ENCODE results near the gene AP2B1.
"Not testable (repeated sequence)": the region's sequence is repeated elsewhere in the genome, so short reads cannot be mapped to it uniquely, and the experiment has no call there.

The AP2B1 gene

DNA sequence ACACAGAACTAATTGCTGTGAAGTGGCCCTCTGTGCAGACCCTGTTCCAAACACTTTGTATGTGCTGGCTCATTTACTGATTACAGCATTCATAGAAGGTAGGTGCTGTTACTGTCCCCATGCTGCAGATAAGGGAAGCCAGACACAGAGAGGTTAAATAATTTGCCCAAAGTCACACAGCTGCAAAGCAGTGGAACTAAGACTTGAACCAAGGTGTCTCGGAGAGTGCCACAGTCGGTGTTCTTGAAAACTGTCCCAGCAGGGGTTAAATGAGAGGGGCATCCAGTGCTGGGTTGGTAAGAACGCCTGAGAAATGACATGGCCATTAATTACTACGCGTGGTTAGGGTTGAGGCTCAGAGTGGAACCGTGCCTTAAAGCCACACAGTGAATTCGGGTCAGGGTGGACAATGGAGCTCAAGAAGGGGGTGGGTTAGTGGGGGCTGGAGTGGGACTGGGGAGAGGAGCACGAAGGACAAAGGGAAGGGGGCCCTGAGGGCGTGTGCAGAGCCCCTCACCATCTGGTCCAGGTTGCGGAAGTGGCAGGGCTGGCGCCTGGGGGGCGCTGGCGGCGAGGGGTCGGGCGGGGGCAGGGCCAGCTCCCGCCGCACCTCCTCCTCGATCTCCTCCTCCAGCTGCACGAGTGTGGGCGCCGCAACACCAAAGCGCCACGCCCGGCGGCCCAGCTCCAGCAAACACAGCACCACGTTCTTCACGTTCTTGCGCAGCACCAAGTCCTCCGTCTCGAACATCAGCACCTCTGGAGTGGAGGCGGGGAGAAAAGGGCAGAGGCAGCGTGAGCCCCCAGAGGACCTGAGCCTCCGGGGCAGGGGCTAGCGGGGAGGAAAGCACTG, 162.7 kb downstream of the AP2B1 start:
- Histone ChIP-seq H3K4me2 (ENCODE audit: low read length) (peak overlapping the region; percentile 73), H3K9me3 (ENCODE audit: insufficient read depth, low read length) (no peaks in the 10 kb centered on the region), H3K27me3 (ENCODE audit: low read depth, low read length) (peaks cover 23% of the 10 kb centered on the region), H3K27ac (ENCODE audit: low read length) (no peak overlapping the region), H3K4me1 (ENCODE audit: low read length) (peaks cover 13% of the 10 kb centered on the region; the same call in 1 of the 2 replicates), H3K36me3 (replicated peaks; ENCODE audit: low read depth, low read length) (no peaks in the 10 kb centered on the region), H4K20me1 (ENCODE audit: insufficient read depth, low read length) (no peaks in the 10 kb centered on the region), H3K4me3 (ENCODE audit: low read length) (peak overlapping the region; percentile 73), H2AFZ (ENCODE audit: low read depth, low read length) (peak overlapping the region; percentile 10; the same call in 1 of the 2 replicates), H3K9ac (ENCODE audit: low read length) (peak overlapping the region; percentile 19; the same call in 1 of the 2 replicates), H3K79me2 (ENCODE audit: low read length) (no peaks in the 10 kb centered on the region)
- no peak for TF ChIP-seq EZH2phosphoT487 (IDR thresholded peaks at IDR 0.05; ENCODE audit: low read depth)
- no peak for TF ChIP-seq CTCF (IDR thresholded peaks at IDR 0.05; ENCODE audit: low read depth, low read length)

GRCh38 chr17:35750526-35751395, 163.6 kb downstream of the AP2B1 start:
- H2AFZ ChIP-seq (ENCODE audit: low read depth, low read length): peak overlapping the region; percentile 10; the same call in 1 of the 2 replicates
- no peaks in the 10 kb centered on the region for H3K79me2 ChIP-seq (ENCODE audit: low read length)
- no peaks in the 10 kb centered on the region for H4K20me1 ChIP-seq (ENCODE audit: insufficient read depth, low read length)
- H3K4me1 ChIP-seq (ENCODE audit: low read length): peaks cover 14% of the 10 kb centered on the region
- peak overlapping the region; percentile 73 for H3K4me2 ChIP-seq (ENCODE audit: low read length)
- no peak overlapping the region for H3K27ac ChIP-seq (ENCODE audit: low read length)
- no peak for TF ChIP-seq EZH2phosphoT487 (IDR thresholded peaks at IDR 0.05; ENCODE audit: low read depth)
- TF ChIP-seq CTCF (IDR thresholded peaks at IDR 0.05; ENCODE audit: low read depth, low read length): no peak
- no peaks in the 10 kb centered on the region for H3K36me3 ChIP-seq (replicated peaks; ENCODE audit: low read depth, low read length)
- peak overlapping the region; percentile 19; the same call in 1 of the 2 replicates for H3K9ac ChIP-seq (ENCODE audit: low read length)
- H3K4me3 ChIP-seq (ENCODE audit: low read length): peak overlapping the region; percentile 73
- H3K9me3 ChIP-seq (ENCODE audit: insufficient read depth, low read length): no peaks in the 10 kb centered on the region
- H3K27me3 ChIP-seq (ENCODE audit: low read depth, low read length): peaks cover 23% of the 10 kb centered on the region

GRCh38 chr17:35751541-35751940, 164.4 kb downstream of the AP2B1 start:
- H3K27me3 ChIP-seq (ENCODE audit: low read depth, low read length): peaks cover 23% of the 10 kb centered on the region
- not testable (repeated sequence) for H3K79me2 ChIP-seq (ENCODE audit: low read length); H3K36me3 ChIP-seq (replicated peaks; ENCODE audit: low read depth, low read length); H3K27ac ChIP-seq (ENCODE audit: low read length); H4K20me1 ChIP-seq (ENCODE audit: insufficient read depth, low read length); H3K4me3 ChIP-seq (ENCODE audit: low read length); H2AFZ ChIP-seq (ENCODE audit: low read depth, low read length); H3K9me3 ChIP-seq (ENCODE audit: insufficient read depth, low read length); H3K4me2 ChIP-seq (ENCODE audit: low read length); H3K9ac ChIP-seq (ENCODE audit: low read length)
- peaks cover 22% of the 10 kb centered on the region for H3K4me1 ChIP-seq (ENCODE audit: low read length)

DNA sequence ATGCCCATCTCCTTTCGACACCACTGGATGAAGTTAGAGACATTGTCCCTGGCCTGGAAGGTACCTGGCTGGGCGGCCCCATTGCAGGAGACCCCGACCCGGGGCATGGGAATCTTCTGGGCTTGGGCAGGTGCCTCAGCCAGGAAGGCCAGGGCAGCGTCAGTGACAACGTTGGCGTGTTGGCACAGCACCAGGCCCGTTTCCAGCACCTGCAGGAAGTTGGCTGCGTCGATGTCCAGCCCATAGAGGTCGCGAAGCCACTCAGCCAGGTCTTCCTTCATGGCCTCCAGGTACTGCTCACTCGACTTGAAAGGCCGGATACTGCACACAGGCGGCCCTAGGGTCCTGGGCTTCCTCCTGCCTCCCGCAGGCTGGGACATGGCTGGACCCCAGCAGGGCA, 165.3 kb downstream of the AP2B1 start:
- H3K4me2 ChIP-seq (ENCODE audit: low read length): no peak overlapping the region

More for the DNA sequence above, 165.3 kb downstream of the AP2B1 start:
- Histone ChIP-seq H3K9ac (ENCODE audit: low read length) (no peak overlapping the region), H4K20me1 (ENCODE audit: insufficient read depth, low read length) (no peaks in the 10 kb centered on the region), H3K27ac (ENCODE audit: low read length) (no peak overlapping the region), H2AFZ (ENCODE audit: low read depth, low read length) (no peak overlapping the region), H3K27me3 (ENCODE audit: low read depth, low read length) (peaks cover 23% of the 10 kb centered on the region), H3K4me1 (ENCODE audit: low read length) (peaks cover 25% of the 10 kb centered on the region), H3K9me3 (ENCODE audit: insufficient read depth, low read length) (no peaks in the 10 kb centered on the region), H3K36me3 (replicated peaks; ENCODE audit: low read depth, low read length) (no peaks in the 10 kb centered on the region), H3K4me3 (ENCODE audit: low read length) (no peak overlapping the region), H3K79me2 (ENCODE audit: low read length) (no peaks in the 10 kb centered on the region)
- TF ChIP-seq CTCF (IDR thresholded peaks at IDR 0.05; ENCODE audit: low read depth, low read length) (no peak), EZH2phosphoT487 (IDR thresholded peaks at IDR 0.05; ENCODE audit: low read depth) (no peak)

Measured in OCI-LY3 (cell line).